ENCODE results near the gene AK8.

DNA sequence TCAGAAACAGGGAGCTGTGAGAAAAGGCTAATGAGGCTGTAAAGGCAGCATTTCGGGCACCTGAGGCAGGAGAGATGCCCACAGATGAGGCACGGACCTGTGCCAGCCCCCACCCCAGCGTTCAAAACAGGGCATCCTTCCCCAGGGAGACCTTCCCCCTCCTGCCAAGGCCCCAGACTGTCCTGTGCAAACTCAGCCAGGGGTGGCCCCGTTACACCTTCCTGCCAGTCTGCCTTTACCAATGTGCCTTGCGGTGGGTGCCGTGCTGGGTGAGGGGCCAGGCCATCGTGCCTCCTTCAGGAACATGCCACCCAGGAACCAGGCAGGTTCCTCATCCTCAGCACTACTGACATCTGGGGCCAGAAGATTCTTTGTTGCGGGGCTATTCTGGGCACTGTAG, 53.9 kb downstream of the AK8 start:
- TF ChIP-seq POLR2AphosphoS5 (IDR thresholded peaks at IDR 0.05; ENCODE audit: insufficient read depth in 1 of 2, low read depth in 1 of 2) (no peak), POLR2A (IDR thresholded peaks at IDR 0.05) (no peak)
- TF ChIP-seq, protein P1, sequence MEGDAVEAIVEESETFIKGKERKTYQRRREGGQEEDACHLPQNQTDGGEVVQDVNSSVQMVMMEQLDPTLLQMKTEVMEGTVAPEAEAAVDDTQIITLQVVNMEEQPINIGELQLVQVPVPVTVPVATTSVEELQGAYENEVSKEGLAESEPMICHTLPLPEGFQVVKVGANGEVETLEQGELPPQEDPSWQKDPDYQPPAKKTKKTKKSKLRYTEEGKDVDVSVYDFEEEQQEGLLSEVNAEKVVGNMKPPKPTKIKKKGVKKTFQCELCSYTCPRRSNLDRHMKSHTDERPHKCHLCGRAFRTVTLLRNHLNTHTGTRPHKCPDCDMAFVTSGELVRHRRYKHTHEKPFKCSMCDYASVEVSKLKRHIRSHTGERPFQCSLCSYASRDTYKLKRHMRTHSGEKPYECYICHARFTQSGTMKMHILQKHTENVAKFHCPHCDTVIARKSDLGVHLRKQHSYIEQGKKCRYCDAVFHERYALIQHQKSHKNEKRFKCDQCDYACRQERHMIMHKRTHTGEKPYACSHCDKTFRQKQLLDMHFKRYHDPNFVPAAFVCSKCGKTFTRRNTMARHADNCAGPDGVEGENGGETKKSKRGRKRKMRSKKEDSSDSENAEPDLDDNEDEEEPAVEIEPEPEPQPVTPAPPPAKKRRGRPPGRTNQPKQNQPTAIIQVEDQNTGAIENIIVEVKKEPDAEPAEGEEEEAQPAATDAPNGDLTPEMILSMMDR (IDR thresholded peaks at IDR 0.05), result no peak

All from vagina (tissue), 2 donors.